Measurements from ENCODE around the gene REN.
A peak's percentile ranks its signal among the peaks of the same experiment; 100 is the strongest.

DNA sequence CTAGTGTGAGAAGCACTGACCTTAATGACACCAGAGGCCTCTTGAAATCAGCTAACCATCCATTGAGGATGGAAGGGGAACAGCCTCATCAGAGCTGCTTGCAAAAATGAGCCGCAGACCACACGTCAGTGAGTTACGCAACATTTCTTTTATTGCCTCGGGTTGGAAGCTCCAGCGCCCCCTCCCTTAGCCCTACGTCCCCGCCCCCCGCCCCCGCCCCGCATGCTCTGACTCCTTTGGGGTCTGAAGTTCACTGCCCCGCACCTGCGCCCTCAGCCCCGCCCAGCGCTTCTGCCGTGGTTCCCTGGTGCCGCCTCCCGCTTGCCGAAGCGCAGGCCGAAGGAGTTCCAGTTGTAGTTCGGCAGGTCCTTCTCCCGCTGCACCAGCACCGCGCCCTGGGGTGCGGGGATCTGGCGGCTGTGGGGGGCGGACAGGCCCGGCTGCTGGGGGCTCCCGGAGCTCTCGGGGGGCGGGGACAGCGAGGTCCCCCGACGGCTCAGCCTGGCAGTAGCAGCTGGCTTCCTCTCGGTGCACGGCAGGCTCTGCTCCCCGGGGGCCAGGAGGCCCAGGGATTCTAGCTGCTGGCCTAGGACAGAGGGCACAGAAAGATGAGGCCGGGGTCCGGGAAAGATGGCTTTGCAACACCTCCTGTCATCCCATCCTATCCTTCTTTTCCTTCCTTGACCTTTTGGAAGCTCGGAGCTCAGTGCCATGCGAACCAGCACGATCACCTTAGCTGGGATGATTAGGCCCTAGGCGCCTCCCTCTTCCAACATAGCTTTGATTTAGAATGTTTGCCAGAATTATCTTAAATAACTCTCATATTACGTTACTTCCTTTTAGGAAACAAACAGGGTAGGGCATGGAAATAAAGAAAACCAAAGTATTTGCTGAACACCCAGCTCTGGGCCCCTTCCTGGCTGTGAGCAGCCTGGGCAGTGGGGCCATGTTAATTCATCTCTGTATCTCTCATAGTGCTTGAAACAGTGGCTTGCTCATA lies 24.4 kb upstream of the REN start:
- TF ChIP-seq, protein P1, sequence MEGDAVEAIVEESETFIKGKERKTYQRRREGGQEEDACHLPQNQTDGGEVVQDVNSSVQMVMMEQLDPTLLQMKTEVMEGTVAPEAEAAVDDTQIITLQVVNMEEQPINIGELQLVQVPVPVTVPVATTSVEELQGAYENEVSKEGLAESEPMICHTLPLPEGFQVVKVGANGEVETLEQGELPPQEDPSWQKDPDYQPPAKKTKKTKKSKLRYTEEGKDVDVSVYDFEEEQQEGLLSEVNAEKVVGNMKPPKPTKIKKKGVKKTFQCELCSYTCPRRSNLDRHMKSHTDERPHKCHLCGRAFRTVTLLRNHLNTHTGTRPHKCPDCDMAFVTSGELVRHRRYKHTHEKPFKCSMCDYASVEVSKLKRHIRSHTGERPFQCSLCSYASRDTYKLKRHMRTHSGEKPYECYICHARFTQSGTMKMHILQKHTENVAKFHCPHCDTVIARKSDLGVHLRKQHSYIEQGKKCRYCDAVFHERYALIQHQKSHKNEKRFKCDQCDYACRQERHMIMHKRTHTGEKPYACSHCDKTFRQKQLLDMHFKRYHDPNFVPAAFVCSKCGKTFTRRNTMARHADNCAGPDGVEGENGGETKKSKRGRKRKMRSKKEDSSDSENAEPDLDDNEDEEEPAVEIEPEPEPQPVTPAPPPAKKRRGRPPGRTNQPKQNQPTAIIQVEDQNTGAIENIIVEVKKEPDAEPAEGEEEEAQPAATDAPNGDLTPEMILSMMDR (IDR thresholded peaks at IDR 0.05), result 0 out of 2 replicates have a peak, but pooled peaks have one; percentile 6
- TF ChIP-seq ZFX (IDR thresholded peaks at IDR 0.05; ENCODE audit: borderline replicate concordance), result no peak

Measured in 22Rv1 (cell line).